AG09309 (cell line): ENCODE data around the gene GRK3.

Experiments
- DNase-seq: peaks from one replicate; pipeline ENCODE4 v3.0.0-alpha.2; 2010; ENCODE audit warnings: low read depth
- H3K4me3 ChIP-seq: 2 replicates; pipeline ENCODE4 v1.5.1; 2011; ENCODE audit warnings: mild to moderate bottlenecking, low read depth, low read length, moderate library complexity; ENCODE audit not compliant: control insufficient read depth
- TF ChIP-seq, protein P1 (sequence below): IDR thresholded peaks from 2 replicates; pipeline ENCODE4 v1.5.1; 2011; ENCODE audit warnings: mild to moderate bottlenecking, low read depth, low read length, inconsistent platforms; ENCODE audit not compliant: insufficient read depth, control insufficient read depth; ENCODE audit errors: missing control alignments

The GRK3 gene

DNA sequence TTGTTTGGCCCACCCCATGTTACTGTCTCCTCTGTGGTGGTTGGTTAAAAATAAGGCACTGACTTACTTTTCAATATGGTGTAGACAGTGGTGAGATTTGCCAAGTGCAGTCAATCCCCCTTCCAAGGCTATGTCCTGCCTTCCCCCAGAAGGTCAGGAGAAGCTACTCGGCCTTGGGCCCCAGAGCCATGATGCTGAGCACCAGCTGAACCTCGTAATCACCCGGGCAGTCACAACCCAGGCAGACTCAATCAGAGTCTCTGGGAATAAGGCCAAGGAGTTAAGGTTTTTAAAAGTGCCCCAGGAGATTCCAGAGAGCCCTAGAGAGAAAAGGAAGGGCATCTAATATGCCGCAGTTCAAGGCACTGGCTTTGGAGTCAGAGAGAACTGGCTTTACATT lies 201.3 kb downstream of the GRK3 start:
- DNase-seq = no peak
- H3K4me3 ChIP-seq = no peak overlapping the region
- TF ChIP-seq, protein P1, sequence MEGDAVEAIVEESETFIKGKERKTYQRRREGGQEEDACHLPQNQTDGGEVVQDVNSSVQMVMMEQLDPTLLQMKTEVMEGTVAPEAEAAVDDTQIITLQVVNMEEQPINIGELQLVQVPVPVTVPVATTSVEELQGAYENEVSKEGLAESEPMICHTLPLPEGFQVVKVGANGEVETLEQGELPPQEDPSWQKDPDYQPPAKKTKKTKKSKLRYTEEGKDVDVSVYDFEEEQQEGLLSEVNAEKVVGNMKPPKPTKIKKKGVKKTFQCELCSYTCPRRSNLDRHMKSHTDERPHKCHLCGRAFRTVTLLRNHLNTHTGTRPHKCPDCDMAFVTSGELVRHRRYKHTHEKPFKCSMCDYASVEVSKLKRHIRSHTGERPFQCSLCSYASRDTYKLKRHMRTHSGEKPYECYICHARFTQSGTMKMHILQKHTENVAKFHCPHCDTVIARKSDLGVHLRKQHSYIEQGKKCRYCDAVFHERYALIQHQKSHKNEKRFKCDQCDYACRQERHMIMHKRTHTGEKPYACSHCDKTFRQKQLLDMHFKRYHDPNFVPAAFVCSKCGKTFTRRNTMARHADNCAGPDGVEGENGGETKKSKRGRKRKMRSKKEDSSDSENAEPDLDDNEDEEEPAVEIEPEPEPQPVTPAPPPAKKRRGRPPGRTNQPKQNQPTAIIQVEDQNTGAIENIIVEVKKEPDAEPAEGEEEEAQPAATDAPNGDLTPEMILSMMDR = no peak

DNA sequence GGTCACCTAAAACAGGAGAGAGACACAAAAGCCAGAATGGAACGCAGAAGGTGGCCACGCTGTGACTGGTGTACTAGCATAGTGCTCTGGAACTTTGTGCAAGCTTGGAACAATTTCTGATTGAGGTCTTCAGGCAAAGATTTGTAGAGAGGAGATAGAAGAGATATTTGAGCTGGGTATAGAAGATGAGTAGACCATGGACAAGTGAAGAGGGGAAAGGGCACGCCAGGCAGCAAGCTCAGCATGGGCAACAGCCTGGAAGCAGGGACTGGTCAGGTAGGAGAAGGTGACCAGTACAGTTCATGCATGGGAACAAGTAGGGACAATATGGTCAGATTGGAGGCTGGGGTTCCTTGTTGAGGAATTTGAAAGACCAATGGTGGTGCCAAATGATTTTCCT lies 201.9 kb downstream of the GRK3 start:
- DNase-seq = no peak
- no peak overlapping the region for H3K4me3 ChIP-seq
- TF ChIP-seq, protein P1 = no peak

DNA sequence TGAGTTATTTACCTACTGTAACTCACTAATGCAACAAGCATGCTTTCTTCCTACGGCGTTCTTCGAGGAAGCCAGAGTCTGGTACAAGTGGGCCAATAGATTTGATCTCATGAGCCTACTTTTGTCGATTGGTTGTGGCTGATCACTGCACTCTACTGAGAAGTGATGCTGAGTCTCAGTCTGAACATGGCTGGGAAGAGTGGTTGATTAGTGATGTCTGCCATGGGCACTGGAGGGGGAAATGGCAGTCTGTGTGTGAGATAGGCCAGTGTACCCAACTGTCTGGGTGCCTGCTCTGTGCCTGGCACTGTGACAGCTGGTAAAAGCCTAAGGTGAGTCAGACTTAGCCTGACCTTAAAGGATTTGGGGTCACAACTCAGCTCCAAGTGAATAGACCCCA lies 205.9 kb downstream of the GRK3 start:
- TF ChIP-seq, protein P1 = no peak
- no peak for DNase-seq
- H3K4me3 ChIP-seq = no peak overlapping the region

DNA sequence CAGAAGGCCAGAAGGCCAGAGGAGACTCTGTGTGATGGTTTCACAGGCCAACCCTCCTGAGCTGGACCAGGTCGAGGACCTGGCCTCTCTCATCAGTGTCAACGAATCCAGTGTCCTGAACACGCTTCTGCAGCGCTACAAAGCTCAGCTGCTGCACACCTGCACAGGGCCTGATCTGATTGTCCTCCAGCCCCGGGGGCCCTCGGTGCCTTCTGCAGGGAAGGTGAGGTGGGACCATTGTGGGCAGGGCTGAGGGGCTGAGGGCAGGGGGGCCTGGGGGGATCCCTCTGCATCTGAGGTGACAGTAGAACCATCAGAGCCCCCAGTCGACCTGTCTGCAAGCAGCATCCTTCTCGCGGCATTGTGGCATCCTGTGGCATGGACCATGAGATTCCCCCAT lies 207.8 kb downstream of the GRK3 start:
- DNase-seq = no peak
- no peak overlapping the region for H3K4me3 ChIP-seq
- TF ChIP-seq, protein P1 = no peak

DNA sequence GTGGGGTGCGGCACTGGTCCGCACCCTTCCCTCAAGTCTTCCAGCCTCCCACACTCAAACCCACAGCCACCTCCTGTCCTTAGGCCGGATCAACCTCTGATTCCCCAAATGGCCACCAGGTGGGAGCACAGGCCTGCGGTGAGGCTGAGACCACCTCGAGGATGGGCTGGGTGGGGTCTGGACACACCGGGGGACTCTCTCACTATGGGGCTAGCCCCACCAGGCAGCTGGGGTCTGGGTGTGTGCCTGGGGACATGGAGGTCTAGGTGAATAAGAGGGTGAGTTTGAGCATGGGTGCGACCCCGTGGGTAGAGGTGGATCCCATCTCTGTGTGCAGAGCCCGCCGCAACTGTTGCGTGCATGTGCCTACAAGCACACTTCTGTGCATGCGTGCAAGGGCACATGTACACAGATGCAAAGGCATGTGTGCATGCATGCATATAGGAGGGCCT lies 210.1 kb downstream of the GRK3 start:
- no peak overlapping the region for H3K4me3 ChIP-seq
- TF ChIP-seq, protein P1 = peak; percentile 60
- DNase-seq = no peak

DNA sequence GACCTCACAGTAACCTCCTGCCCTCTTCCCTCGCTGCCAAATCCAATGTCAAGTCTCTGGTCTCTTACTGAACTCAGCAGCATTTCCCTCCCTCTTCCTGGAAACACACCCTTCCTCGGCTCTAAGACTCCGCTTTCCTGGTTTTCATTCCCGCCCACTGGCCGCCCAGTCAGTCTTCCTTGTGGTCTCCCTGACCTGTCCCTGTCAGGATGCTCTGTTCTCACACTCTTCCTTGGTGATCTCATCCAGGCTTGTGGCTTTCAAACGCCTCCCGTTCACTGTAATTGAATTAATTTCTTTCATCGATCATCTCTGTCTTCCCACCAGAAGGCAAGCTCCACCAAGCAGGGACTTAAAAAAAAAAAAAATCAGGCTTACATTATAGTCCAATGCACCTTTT lies 211.1 kb downstream of the GRK3 start:
- TF ChIP-seq, protein P1 = no peak

DNA sequence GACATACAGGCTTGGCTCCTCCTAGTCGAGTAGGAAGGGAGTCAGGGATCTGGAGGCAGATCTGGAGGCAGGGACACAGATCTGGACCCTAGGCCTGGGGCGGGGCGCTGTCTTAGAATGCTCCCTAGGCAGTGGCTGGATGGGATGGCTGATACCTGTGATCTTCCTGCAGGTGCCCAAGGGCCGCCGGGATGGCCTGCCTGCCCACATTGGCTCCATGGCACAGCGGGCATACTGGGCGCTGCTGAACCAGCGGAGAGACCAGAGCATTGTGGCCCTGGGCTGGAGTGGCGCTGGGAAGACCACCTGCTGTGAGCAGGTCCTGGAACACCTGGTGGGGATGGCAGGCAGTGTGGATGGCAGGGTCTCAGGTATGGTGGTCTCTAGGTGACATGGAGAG lies 212.9 kb downstream of the GRK3 start:
- no peak for DNase-seq
- TF ChIP-seq, protein P1 = no peak
- no peak overlapping the region for H3K4me3 ChIP-seq

More for the DNA sequence above, 211.1 kb downstream of the GRK3 start:
- no peak overlapping the region for H3K4me3 ChIP-seq
- DNase-seq = no peak
